ENCODE results near the gene PLA2G1B. TPM values are rescaled to one million over a fixed set of nuclear protein-coding genes. Genes with fewer than 3 reads are reported as not detected.

The PLA2G1B gene
- total RNA-seq, 1 donor from 2014 or later: not detected

DNA sequence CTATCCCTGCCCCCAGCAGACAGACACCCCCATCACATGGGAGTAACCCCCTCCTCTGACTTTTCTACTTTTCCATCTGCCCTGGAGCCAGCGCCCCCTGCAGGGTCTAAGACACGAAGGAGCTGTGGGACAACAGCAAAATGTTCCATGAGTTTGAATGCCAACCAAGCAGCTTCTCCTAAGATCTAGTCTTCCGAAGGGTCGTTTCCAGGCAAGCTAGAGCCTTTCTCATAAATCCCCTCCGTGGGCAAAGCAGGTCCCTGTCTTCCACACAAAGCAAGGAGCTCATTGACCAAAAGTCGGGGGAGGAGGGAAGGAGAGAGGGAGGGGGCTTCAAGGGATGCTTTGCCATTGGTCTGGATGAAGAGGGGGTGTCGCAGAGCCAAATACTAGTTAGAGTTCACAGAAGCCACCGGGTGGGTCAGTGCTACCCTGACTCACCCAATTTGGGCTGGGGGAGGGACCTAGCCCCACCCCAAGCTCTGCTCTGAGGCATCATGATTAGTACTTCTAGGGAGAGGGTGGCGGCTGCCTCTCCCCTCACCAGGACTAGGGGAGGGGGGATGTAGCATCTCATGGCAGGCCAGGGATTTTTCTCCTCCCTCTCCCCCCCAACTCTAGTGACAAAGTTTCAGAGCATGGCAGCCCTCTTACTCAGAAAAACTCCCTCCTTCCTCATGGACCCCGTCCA lies 39.8 kb upstream of the PLA2G1B start:
- TF ChIP-seq, protein P1, sequence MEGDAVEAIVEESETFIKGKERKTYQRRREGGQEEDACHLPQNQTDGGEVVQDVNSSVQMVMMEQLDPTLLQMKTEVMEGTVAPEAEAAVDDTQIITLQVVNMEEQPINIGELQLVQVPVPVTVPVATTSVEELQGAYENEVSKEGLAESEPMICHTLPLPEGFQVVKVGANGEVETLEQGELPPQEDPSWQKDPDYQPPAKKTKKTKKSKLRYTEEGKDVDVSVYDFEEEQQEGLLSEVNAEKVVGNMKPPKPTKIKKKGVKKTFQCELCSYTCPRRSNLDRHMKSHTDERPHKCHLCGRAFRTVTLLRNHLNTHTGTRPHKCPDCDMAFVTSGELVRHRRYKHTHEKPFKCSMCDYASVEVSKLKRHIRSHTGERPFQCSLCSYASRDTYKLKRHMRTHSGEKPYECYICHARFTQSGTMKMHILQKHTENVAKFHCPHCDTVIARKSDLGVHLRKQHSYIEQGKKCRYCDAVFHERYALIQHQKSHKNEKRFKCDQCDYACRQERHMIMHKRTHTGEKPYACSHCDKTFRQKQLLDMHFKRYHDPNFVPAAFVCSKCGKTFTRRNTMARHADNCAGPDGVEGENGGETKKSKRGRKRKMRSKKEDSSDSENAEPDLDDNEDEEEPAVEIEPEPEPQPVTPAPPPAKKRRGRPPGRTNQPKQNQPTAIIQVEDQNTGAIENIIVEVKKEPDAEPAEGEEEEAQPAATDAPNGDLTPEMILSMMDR (conservative IDR thresholded peaks at IDR 0.05): peak; percentile 74
- Mint-ChIP-seq H3K4me1 (ENCODE audit: unreplicated experiment) (peaks cover 58% of the 10 kb centered on the region), H3K27ac (peak overlapping the region; percentile 85), H3K36me3 (peaks cover 16% of the 10 kb centered on the region), H3K4me3 (peak overlapping the region; percentile 91), H3K27me3 (peaks cover 29% of the 10 kb centered on the region), H3K9me3 (no peaks in the 10 kb centered on the region)
- no peak for DNase-seq (ENCODE audit: extremely low spot score, unreplicated experiment)

DNA sequence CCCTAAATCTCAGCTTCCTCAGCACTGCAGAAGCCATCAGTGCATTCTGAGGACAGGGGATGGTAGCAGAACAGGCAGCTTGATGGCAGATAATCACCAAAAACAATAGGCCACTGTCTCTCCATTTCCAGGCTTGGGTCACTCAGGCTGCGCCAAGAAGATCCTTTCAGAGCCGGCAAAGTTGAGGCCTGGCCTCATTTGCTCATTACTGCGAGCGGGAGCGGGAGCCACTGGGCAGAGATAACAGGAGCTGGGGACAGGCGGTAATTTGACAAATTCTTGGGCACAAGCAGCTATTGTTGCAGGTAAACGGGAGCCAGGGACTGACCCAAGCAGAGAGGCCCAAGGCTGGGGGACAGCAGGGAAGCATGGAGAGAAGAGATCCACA lies 39.3 kb upstream of the PLA2G1B start:
- Mint-ChIP-seq H3K9me3 (no peaks in the 10 kb centered on the region), H3K4me3 (peak overlapping the region; percentile 91), H3K27me3 (peaks cover 24% of the 10 kb centered on the region), H3K27ac (peak overlapping the region; percentile 85), H3K36me3 (peaks cover 16% of the 10 kb centered on the region), H3K4me1 (ENCODE audit: unreplicated experiment) (peaks cover 62% of the 10 kb centered on the region)
- TF ChIP-seq, protein P1 (conservative IDR thresholded peaks at IDR 0.05): no peak
- DNase-seq (ENCODE audit: extremely low spot score, unreplicated experiment): no peak

DNA sequence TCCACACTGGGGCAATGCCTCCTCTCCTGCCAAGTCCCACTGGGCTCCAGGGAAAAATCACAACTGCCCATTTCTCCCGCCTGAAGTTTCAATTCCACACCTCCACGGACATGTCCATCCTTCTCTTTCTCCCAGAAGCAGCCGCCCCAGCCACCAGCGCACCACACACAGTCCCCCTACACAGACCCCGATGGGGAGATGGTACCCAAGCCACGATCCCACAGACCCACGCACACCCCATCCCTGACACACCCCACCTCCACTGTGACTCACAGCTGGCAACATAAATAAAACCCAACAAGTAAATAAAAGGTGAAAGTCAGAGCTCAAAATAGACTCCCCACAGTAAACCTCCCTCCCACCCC lies 38.7 kb upstream of the PLA2G1B start:
- Mint-ChIP-seq H3K27me3 (peaks cover 19% of the 10 kb centered on the region), H3K27ac (peak overlapping the region; percentile 85), H3K9me3 (no peaks in the 10 kb centered on the region), H3K4me3 (peak overlapping the region; percentile 91), H3K4me1 (ENCODE audit: unreplicated experiment) (peaks cover 62% of the 10 kb centered on the region), H3K36me3 (peaks cover 16% of the 10 kb centered on the region)
- TF ChIP-seq, protein P1 (conservative IDR thresholded peaks at IDR 0.05): no peak
- DNase-seq (ENCODE audit: extremely low spot score, unreplicated experiment): no peak

DNA sequence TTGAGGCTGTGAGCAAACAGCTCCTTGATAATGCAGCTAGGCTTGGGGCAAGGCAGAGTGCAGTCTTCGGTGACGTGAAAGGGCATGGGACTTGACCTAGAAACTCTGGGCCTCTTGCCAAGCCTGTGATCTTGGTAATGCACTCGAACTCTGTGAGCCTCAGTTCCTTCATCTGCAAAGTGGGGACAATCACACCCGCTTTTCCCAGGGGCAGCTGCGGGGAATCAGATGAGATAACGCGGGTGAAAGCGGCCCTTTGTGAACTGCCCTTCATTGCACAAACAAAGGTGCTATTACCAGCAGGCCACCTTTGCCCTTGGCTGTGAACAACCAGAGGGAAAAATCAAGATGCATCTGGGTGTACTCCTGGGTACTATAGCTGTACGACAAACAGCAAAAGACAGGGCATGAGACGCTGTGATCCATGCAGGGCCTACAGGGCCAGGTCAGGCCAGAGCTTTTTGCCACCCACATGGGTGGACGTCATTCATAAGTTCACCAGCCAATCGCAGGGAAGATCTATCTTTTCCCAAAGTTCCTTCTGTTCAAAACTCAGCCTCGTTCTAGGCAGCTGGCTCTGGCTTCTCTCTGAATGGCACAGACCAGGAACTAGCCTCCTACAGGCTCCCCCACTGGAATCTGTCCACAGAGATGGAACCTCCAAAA lies 38.2 kb upstream of the PLA2G1B start:
- Mint-ChIP-seq H3K4me1 (ENCODE audit: unreplicated experiment) (peaks cover 65% of the 10 kb centered on the region), H3K9me3 (no peaks in the 10 kb centered on the region), H3K4me3 (peak overlapping the region; percentile 91), H3K27ac (peak overlapping the region; percentile 85), H3K27me3 (peaks cover 14% of the 10 kb centered on the region), H3K36me3 (peaks cover 16% of the 10 kb centered on the region)
- TF ChIP-seq, protein P1 (conservative IDR thresholded peaks at IDR 0.05): no peak
- no peak for DNase-seq (ENCODE audit: extremely low spot score, unreplicated experiment)

DNA sequence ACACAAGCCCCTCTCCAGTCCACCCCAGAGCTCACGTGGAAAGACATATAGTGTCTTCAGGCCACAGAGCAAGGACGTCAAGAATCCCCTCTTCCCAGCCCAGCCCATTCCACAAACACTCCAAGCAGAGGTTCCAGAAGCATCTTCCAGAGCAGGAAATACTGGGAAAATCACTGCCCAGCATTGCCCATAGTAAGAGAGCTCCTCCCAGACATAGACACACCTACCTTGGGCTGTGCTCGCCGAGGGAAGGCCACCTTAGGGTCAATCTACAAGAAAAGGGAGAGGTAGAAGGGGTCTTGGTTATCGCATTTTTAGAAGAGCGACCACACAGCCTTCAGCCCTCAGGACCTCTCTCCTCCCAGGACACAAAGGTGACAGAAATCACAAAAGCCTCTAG lies 36.9 kb upstream of the PLA2G1B start:
- H3K9me3 Mint-ChIP-seq: no peaks in the 10 kb centered on the region
- H3K36me3 Mint-ChIP-seq: peaks cover 12% of the 10 kb centered on the region
- H3K4me1 Mint-ChIP-seq (ENCODE audit: unreplicated experiment): peaks cover 60% of the 10 kb centered on the region
- peak overlapping the region; percentile 32 for H3K27ac Mint-ChIP-seq
- TF ChIP-seq, protein P1 (conservative IDR thresholded peaks at IDR 0.05): no peak
- DNase-seq (ENCODE audit: extremely low spot score, unreplicated experiment): no peak
- H3K4me3 Mint-ChIP-seq: peak overlapping the region; percentile 60
- H3K27me3 Mint-ChIP-seq: peaks cover under 1% of the 10 kb centered on the region

All from type B pancreatic cell (in vitro differentiated cells).